Measurements from ENCODE around the gene DIPK1B.

The DIPK1B gene

GRCh38 chr9:136756134-136756438 lies 43.7 kb downstream of the DIPK1B start:
- no peak overlapping the region for H3K27ac ChIP-seq

GRCh38 chr9:136756836-136757235 lies 44.5 kb downstream of the DIPK1B start:
- TF ChIP-seq CTCF (conservative IDR thresholded peaks at IDR 0.05) (no peak), ZFX (IDR thresholded peaks at IDR 0.05) (no peak)
- H3K27ac ChIP-seq = no peak overlapping the region

More at GRCh38 chr9:136756134-136756438, 43.7 kb downstream of the DIPK1B start:
- TF ChIP-seq ZFX (IDR thresholded peaks at IDR 0.05) = no peak
- TF ChIP-seq CTCF (conservative IDR thresholded peaks at IDR 0.05) = no peak

- no peak overlapping the region for H3K27ac ChIP-seq
- TF ChIP-seq CTCF (conservative IDR thresholded peaks at IDR 0.05) (no peak), ZFX (IDR thresholded peaks at IDR 0.05) (no peak)
These were observed 45.0 kb downstream of the DIPK1B start for GRCh38 chr9:136757328-136757727.

- TF ChIP-seq ZFX (IDR thresholded peaks at IDR 0.05) = no peak
- TF ChIP-seq CTCF (conservative IDR thresholded peaks at IDR 0.05) = no peak
- no peak overlapping the region for H3K27ac ChIP-seq
These were observed 45.4 kb downstream of the DIPK1B start for GRCh38 chr9:136757751-136758140.

GRCh38 chr9:136759001-136759400 lies 46.6 kb downstream of the DIPK1B start:
- TF ChIP-seq CTCF (conservative IDR thresholded peaks at IDR 0.05) = no peak
- H3K27ac ChIP-seq = no peak overlapping the region

- no peak overlapping the region for H3K27ac ChIP-seq
- TF ChIP-seq CTCF (conservative IDR thresholded peaks at IDR 0.05) (no peak), ZFX (IDR thresholded peaks at IDR 0.05) (no peak)
These were observed 47.3 kb downstream of the DIPK1B start for GRCh38 chr9:136759436-136760325.

- TF ChIP-seq CTCF (conservative IDR thresholded peaks at IDR 0.05) = no peak
- TF ChIP-seq ZFX (IDR thresholded peaks at IDR 0.05) = no peak
- no peak overlapping the region for H3K27ac ChIP-seq
These were observed 48.1 kb downstream of the DIPK1B start for GRCh38 chr9:136760424-136760823.
